T-helper 1 cell treated with Interleukin-12 subunit alpha and Interleukin-12 subunit beta and Interleukin-4 antibody, amounts not matched to agents 30 μg/mL and 1 μg/mL, for 36 hours (primary cell): ENCODE measurements around the gene TMTC1.

ENCODE experiments used
- H3K27ac Mint-ChIP-seq: one replicate; pipeline ENCODE4 v1.8.0; 2021; ENCODE audit warnings: mild to moderate bottlenecking, mixed read lengths
- H3K27me3 Mint-ChIP-seq: one replicate; pipeline ENCODE4 v1.8.0; 2021; ENCODE audit warnings: low read depth, mixed read lengths
- H3K36me3 Mint-ChIP-seq: one replicate; pipeline ENCODE4 v1.8.0; 2021; ENCODE audit warnings: low read depth, mixed read lengths
- H3K4me1 Mint-ChIP-seq: one replicate; pipeline ENCODE4 v1.8.0; 2021; ENCODE audit warnings: low read depth, mixed read lengths
- H3K4me3 Mint-ChIP-seq: one replicate; pipeline ENCODE4 v1.8.0; 2021; ENCODE audit warnings: mild to moderate bottlenecking, moderate library complexity, mixed read lengths
- H3K9me3 Mint-ChIP-seq: one replicate; pipeline ENCODE4 v1.8.0; 2021; ENCODE audit warnings: mixed read lengths

TMTC1 gene

DNA sequence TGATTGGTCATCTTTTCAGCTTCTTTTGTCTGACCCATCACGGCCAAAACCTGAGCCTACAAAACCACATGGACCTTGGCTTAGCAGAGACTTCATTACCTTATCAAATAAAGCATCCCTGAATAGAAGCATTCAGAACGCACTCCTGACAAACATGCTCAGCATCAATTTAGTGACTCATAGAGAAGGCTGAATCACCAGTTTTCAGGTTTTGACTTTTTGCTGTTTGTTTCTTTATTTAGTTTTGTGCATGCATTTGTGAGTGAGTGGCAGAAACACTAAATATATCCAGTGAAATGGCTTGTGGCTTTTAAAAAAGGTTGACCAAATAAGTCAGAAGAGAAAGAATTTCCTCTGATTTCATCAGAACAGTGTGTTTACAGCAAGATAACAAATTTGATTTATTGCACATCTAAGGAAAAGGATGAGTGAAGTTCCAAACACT lies 267.3 kb downstream of the TMTC1 start:
- no peaks in the 10 kb centered on the region for H3K9me3 Mint-ChIP-seq
- no peaks in the 10 kb centered on the region for H3K4me1 Mint-ChIP-seq
- H3K27ac Mint-ChIP-seq = no peak overlapping the region
- peaks cover 8% of the 10 kb centered on the region for H3K27me3 Mint-ChIP-seq
- no peak overlapping the region for H3K4me3 Mint-ChIP-seq
- no peaks in the 10 kb centered on the region for H3K36me3 Mint-ChIP-seq

DNA sequence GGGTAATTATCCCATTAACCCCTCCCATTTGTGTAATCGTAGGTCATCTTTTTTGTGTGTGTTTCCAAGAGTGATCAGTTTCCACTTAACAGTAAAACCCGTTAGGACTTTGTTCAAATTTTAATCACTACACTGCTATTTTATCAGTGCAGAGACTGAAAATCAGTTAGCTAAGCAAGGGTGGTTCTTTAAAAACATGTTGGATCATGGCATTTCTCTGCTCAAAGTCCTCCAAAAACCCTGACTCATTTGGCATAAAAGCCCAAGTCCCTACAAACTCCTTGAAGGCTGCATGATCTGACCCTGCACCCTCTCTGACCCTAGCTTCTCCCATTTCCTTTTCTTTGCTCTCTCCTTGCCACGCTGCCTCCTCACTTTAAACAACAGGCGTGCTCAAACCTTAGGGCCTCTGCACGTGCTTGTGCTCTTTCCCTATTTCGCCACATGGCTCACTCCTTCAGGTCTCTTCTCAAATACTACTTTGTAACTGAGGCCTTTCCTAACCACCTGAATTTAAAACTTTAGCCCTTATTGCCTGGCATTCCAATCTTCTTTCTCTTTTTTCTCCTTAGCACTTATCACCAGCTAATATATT lies 273.1 kb downstream of the TMTC1 start:
- Mint-ChIP-seq H3K27ac (no peak overlapping the region), H3K4me3 (no peak overlapping the region), H3K27me3 (peaks cover 16% of the 10 kb centered on the region), H3K36me3 (no peaks in the 10 kb centered on the region), H3K9me3 (no peaks in the 10 kb centered on the region), H3K4me1 (no peaks in the 10 kb centered on the region)

DNA sequence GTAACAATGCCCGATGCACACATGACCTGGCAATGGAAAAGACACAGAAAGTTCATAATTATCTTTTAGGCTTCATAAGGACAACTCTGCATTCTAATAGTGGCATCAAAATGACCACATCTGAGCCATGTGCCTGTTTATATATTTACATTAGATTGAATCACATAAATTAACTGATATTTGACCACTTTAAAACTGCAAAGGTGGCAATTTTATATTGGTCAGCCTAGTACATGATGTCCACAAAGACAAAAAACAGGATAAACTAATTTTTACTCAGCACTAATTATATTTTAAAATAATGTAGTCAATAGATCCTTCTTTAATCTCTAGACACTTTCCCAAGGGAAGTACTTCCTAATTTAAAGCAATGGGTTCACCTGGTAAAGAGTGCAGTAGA lies 274.2 kb downstream of the TMTC1 start:
- Mint-ChIP-seq H3K4me1 (no peaks in the 10 kb centered on the region), H3K27ac (no peak overlapping the region), H3K36me3 (no peaks in the 10 kb centered on the region), H3K27me3 (peaks cover 12% of the 10 kb centered on the region), H3K4me3 (no peak overlapping the region), H3K9me3 (no peaks in the 10 kb centered on the region)

DNA sequence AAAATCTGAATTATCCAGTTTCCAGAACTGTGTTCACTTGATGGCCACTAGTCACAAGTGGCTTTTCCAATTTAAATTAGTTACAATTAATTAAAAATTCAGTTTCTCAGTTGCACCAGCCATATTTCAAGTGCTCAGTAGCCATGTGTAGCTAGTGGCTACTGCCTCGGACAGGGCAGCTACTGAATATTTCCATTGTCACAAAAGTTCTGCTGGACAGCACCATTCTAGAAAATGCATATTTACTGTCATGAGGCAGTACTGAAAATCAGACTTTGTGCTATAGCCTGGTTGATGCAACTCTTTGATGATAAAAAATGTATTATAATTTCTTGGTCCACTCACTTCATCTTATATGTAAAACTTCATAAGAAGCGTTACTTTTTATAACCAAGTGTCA lies 274.8 kb downstream of the TMTC1 start:
- H3K27ac Mint-ChIP-seq = no peak overlapping the region
- no peaks in the 10 kb centered on the region for H3K36me3 Mint-ChIP-seq
- no peaks in the 10 kb centered on the region for H3K4me1 Mint-ChIP-seq
- peaks cover 12% of the 10 kb centered on the region for H3K27me3 Mint-ChIP-seq
- H3K4me3 Mint-ChIP-seq = no peak overlapping the region
- no peaks in the 10 kb centered on the region for H3K9me3 Mint-ChIP-seq

DNA sequence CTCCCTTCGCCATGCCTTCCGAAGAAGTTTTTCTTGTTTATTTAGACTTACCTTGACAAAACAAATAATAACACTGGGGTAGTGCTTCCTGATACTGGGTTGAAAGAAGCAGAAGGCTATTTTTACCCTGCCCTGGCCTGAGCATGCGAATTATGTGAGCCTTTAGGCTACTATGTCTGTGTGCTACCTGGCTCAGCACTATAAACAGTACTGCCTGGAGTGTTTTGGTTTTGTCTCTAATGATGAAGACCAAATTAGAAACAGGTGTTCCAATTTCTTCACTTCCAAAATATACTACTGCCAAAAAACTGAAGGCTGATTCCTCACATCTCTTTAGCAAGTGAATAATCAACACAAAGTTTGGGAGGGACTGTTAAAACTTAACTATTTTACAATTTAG lies 278.6 kb downstream of the TMTC1 start:
- H3K4me1 Mint-ChIP-seq = no peaks in the 10 kb centered on the region
- H3K9me3 Mint-ChIP-seq = no peaks in the 10 kb centered on the region
- H3K27me3 Mint-ChIP-seq = peaks cover 8% of the 10 kb centered on the region
- no peaks in the 10 kb centered on the region for H3K36me3 Mint-ChIP-seq
- H3K27ac Mint-ChIP-seq = no peak overlapping the region
- H3K4me3 Mint-ChIP-seq = no peak overlapping the region

DNA sequence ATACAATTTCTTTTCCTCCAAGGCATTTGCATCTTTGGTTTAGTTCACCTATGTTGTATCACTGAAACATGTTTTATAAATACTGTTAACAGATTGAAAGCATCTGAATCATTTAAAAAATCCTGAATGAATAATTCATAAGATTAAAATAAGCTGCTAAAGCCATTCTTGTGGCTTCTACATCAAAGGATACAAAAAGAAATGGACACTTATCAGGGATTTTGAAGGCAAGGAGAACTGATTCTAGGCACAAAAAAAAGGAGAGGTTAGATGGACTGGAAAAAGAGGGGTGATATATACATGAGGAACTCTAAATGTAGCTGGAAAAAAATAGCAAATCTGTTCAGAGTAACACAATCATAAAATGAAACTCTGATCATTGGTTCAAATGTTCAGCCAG lies 280.5 kb downstream of the TMTC1 start:
- Mint-ChIP-seq H3K4me1 (no peaks in the 10 kb centered on the region), H3K36me3 (no peaks in the 10 kb centered on the region), H3K27ac (no peak overlapping the region), H3K27me3 (peaks cover 8% of the 10 kb centered on the region), H3K9me3 (no peaks in the 10 kb centered on the region), H3K4me3 (no peak overlapping the region)

DNA sequence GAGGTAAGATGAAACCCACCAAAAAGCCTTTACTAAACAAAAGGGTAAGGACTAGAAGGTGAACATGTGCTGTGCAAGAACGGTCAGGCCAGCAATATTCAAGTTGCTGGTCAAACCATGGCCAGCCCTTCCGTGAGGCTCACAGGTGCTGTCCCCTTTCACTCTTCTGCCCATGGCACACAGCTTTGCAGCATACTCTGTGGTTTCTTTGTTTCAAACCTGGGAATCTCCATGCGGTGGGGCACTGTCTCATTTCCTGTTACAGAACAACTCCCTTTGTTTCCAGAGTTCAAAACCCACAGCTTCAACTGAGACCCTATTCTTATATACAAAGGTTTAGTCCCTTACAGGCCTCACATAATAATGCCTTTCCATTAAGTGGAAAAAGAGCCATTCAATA lies 284.5 kb downstream of the TMTC1 start:
- H3K27me3 Mint-ChIP-seq = no peaks in the 10 kb centered on the region
- no peaks in the 10 kb centered on the region for H3K36me3 Mint-ChIP-seq
- H3K4me3 Mint-ChIP-seq = no peak overlapping the region
- H3K9me3 Mint-ChIP-seq = no peaks in the 10 kb centered on the region
- no peak overlapping the region for H3K27ac Mint-ChIP-seq
- no peaks in the 10 kb centered on the region for H3K4me1 Mint-ChIP-seq

DNA sequence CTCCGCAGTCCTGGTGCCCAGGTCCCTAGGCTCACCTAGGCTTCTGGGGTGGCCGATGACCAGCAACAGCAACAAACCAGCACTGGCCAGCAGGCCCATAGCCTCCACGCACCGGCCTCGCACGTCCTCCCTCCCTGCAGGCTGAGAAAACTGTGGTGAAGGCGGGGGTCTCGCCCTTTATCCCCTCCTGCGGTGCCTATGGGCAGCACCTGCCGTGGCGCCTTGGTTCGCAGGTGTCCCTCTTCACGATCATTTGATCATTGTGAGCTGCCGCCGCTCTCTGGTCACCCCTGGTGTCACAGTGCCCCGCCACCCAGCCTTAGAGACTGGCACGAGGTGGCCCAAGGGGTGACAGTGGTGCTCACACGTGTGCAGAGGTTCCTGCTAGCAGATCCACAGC lies 286.2 kb downstream of the TMTC1 start, which contains the start of gene OVCH1:
Gene OVCH1, minus strand, starts transcription at position 99 of the 400 bp plus-strand sequence. Its CDS starts 0 bp downstream, at position 99.
- Mint-ChIP-seq H3K4me3 (no peak within 1 kb of the TSS), H3K4me1 (no peaks in the 10 kb centered on the region), H3K36me3 (no peaks in the 10 kb centered on the region), H3K9me3 (no peaks in the 10 kb centered on the region), H3K27ac (no peak within 1 kb of the TSS), H3K27me3 (no peaks in the 10 kb centered on the region)

DNA sequence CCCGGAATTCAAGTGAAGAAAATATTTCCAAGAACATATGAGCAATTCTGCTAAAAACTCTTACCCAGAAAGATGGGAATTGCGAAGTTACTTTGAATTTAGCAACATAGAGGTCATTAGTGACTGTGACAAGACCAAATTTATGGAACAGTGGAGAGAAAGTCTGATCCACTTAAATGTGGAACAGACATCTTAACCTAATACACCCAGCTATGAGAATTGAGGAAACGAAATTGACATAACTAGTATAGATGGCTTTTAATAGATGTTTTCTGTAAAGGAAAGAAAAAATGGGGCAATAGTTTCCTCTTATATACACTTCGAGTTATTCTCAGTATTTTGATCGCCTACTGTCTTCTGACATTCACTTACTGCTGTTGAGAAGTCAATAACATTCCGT lies 290.9 kb downstream of the TMTC1 start:
- Mint-ChIP-seq H3K27ac (no peak overlapping the region), H3K27me3 (no peaks in the 10 kb centered on the region), H3K4me1 (no peaks in the 10 kb centered on the region), H3K9me3 (no peaks in the 10 kb centered on the region), H3K36me3 (no peaks in the 10 kb centered on the region), H3K4me3 (no peak overlapping the region)

DNA sequence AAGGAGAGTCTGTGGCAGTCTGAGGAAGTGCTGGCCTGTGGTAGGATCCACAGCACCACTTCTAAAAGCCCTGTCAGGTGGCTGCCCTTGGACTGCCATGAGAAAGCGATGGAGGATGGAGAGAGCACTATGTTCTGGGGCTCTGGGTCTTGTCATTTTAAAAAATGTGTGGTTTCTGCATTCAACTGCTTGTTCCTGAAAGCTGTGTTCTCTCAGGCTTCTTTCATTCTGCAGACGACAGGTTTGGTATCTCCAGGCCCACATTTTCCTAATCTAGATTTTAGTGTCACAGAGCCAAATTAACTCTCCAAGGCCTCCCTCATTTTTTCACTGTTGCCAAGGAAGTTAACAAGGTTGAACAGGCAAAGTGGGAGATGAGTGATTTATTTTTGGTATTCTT lies 296.8 kb downstream of the TMTC1 start:
- Mint-ChIP-seq H3K27me3 (peaks cover 4% of the 10 kb centered on the region), H3K4me1 (no peaks in the 10 kb centered on the region), H3K9me3 (no peaks in the 10 kb centered on the region), H3K4me3 (no peak overlapping the region), H3K36me3 (no peaks in the 10 kb centered on the region), H3K27ac (no peak overlapping the region)

DNA sequence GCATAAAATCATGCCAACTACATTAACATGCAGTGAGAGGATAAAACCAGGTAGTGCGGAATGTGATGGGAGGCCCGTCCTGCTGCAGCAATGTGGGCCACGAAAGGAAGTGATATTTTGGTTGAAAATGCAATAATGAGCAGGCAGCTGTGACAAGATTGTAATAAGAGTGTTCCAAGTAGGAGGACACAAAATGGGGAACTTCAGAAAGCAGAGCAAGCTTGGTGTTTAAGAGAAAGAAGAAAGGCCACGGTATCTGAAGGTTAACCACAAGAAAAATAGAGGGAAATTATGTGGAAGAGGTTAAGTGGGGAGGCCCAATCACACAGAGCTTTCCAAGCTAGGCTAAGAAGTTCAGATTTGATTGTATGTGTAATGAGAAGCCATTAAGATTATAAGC lies 320.5 kb downstream of the TMTC1 start:
- H3K36me3 Mint-ChIP-seq = no peaks in the 10 kb centered on the region
- H3K9me3 Mint-ChIP-seq = no peaks in the 10 kb centered on the region
- H3K27me3 Mint-ChIP-seq = peaks cover 7% of the 10 kb centered on the region
- no peak overlapping the region for H3K27ac Mint-ChIP-seq
- H3K4me1 Mint-ChIP-seq = no peaks in the 10 kb centered on the region
- H3K4me3 Mint-ChIP-seq = no peak overlapping the region

DNA sequence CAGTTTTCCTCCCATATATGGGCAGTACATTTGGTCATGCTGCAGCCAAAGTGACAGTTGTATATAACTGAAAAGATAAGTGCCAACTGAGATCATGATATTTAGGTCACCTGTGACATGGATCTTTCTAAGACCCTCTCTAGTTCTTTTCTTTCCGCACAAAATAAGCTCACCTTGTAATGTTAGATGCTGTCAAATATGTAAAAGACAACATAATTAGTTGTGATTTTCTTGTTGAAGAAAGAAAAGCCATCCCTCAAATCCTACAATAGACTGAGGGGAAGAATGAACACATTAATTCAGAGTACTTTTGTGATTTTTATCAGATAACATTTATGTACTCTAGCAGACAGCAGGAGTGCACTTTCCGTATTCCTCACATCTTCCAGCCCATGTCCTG lies 323.7 kb downstream of the TMTC1 start:
- Mint-ChIP-seq H3K9me3 (no peaks in the 10 kb centered on the region), H3K27ac (no peak overlapping the region), H3K27me3 (peaks cover 11% of the 10 kb centered on the region), H3K4me3 (no peak overlapping the region), H3K36me3 (no peaks in the 10 kb centered on the region), H3K4me1 (no peaks in the 10 kb centered on the region)

DNA sequence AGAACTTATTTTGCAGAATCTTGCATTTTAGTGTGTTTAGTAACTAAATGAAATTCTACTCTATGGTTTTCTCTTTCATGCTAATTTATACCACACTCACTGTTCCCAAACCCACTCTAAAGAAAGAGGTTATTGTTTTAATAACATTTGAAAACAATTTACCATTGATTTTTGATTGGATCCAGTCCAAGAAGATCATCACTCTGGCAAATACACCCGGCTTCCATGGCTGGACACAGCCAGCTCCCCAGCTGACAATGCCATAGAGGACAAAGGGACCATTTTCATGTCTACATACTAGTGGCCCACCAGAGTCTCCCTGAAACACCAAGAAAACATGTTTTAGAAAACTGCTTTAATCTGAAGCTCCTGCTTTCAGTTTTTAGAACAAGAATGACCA lies 328.7 kb downstream of the TMTC1 start:
- Mint-ChIP-seq H3K9me3 (no peaks in the 10 kb centered on the region), H3K36me3 (no peaks in the 10 kb centered on the region), H3K27ac (no peak overlapping the region), H3K4me1 (no peaks in the 10 kb centered on the region), H3K27me3 (peaks cover 7% of the 10 kb centered on the region), H3K4me3 (no peak overlapping the region)

DNA sequence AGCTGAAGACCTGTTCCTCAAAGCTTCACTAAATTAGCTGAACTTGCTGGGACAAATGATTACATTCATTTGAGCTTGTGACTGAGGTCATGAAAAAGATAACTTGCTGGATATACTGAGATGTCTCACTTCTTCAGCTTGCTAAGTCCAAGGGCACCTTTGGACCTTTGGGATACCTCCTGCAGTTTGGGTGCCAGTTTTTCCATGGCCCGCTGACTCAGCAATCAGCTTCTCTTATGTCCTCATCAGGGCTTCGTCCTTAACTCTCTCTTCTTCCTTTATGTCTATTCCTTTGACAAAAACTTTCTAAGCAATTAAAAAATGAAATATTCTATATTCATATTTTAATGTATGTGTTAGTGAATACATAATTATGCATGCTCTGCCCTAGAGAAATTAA lies 331.9 kb downstream of the TMTC1 start:
- Mint-ChIP-seq H3K36me3 (no peaks in the 10 kb centered on the region), H3K4me3 (no peak overlapping the region), H3K4me1 (no peaks in the 10 kb centered on the region), H3K27ac (no peak overlapping the region), H3K27me3 (peaks cover 3% of the 10 kb centered on the region), H3K9me3 (no peaks in the 10 kb centered on the region)
